Measurements from ENCODE around the gene C1orf159. TPM values are rescaled to one million over a fixed set of nuclear protein-coding genes. Genes with fewer than 3 reads are reported as not detected.

C1orf159 gene
- total and polyA plus RNA-seq, 2 donors (not counting 1 experiment from before 2014, with no cell fraction given): 2.6 to 3.3 TPM

DNA sequence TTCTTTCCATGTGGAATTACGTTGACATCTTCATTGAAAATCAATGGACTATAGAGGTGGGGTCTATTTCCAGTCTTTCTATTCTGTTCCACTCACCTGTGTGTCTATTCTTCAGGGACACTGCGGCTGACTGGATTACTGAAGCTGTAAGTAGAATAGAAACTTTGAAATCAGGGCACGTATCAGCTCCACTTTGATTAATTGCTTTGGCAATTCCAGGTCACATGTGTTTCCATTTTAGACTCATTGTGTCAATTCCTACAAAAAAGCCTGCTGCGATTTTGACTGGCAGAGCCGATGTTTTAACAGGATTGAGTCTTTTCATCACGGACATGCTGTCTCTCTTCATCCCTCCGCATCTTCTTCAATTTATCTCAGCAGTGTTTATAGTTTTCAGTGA lies 20.9 kb downstream of the C1orf159 start:
- Histone ChIP-seq H4K20me1 (ENCODE audit: control insufficient read depth, extremely low read depth, insufficient read depth, low read length) (no peaks in the 10 kb centered on the region), H3K27me3 (ENCODE audit: control insufficient read depth, insufficient read depth, low read length) (no peaks in the 10 kb centered on the region), H3K9ac (ENCODE audit: insufficient read depth, low read length) (no peak overlapping the region), H3K27ac (ENCODE audit: insufficient read depth, low read length) (no peak overlapping the region), H3K4me2 (ENCODE audit: extremely low read depth, insufficient read depth, low read length) (no peak overlapping the region), H3K4me1 (ENCODE audit: control insufficient read depth, extremely low read depth, insufficient read depth, low read length) (no peaks in the 10 kb centered on the region), H3K9me3 (ENCODE audit: control insufficient read depth, insufficient read depth, low read depth, low read length) (no peaks in the 10 kb centered on the region), H2AFZ (ENCODE audit: low read length) (no peak overlapping the region), H3K79me2 (ENCODE audit: control insufficient read depth, insufficient read depth, low read length) (no peaks in the 10 kb centered on the region), H3K36me3 (ENCODE audit: control insufficient read depth, insufficient read depth, low read length) (no peaks in the 10 kb centered on the region), H3K4me3 (replicated peaks in 1 of 4; ENCODE audit: control extremely low read depth in 1 of 4, insufficient read depth in 1 of 4, low read depth in 3 of 4, low read length in 4 of 4) (no peak overlapping the region)
- DNase-seq (ENCODE audit: low read depth in 2 of 2): no peak
- TF ChIP-seq, protein P1, sequence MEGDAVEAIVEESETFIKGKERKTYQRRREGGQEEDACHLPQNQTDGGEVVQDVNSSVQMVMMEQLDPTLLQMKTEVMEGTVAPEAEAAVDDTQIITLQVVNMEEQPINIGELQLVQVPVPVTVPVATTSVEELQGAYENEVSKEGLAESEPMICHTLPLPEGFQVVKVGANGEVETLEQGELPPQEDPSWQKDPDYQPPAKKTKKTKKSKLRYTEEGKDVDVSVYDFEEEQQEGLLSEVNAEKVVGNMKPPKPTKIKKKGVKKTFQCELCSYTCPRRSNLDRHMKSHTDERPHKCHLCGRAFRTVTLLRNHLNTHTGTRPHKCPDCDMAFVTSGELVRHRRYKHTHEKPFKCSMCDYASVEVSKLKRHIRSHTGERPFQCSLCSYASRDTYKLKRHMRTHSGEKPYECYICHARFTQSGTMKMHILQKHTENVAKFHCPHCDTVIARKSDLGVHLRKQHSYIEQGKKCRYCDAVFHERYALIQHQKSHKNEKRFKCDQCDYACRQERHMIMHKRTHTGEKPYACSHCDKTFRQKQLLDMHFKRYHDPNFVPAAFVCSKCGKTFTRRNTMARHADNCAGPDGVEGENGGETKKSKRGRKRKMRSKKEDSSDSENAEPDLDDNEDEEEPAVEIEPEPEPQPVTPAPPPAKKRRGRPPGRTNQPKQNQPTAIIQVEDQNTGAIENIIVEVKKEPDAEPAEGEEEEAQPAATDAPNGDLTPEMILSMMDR (conservative IDR thresholded peaks at IDR 0.05 in 1 of 2, IDR thresholded peaks at IDR 0.05 in 1 of 2; ENCODE audit: low read depth in 1 of 2, low read length in 2 of 2): no peak

DNA sequence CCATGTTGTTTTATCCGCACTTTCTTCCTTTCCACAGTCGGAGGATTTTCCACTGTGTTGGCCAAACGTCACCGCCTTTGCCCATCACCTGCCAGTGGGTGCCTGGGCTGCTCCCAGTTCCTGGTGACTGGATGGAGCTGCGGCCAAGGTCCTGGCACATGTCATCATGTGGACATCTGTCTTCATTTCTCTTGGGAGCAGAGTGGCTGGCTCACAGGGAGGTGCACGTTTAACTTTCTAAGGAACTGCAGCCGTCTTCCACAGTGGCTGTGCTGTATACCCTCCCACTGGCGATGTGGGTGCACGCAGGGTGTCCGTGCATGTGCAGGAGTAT lies 22.3 kb downstream of the C1orf159 start:
- Histone ChIP-seq H3K9me3 (ENCODE audit: control insufficient read depth, insufficient read depth, low read depth, low read length) (no peaks in the 10 kb centered on the region), H2AFZ (ENCODE audit: low read length) (no peak overlapping the region), H4K20me1 (ENCODE audit: control insufficient read depth, extremely low read depth, insufficient read depth, low read length) (no peaks in the 10 kb centered on the region), H3K4me1 (ENCODE audit: control insufficient read depth, extremely low read depth, insufficient read depth, low read length) (no peaks in the 10 kb centered on the region), H3K79me2 (ENCODE audit: control insufficient read depth, insufficient read depth, low read length) (no peaks in the 10 kb centered on the region), H3K4me3 (replicated peaks in 1 of 4; ENCODE audit: control extremely low read depth in 1 of 4, insufficient read depth in 1 of 4, low read depth in 3 of 4, low read length in 4 of 4) (no peak overlapping the region), H3K4me2 (ENCODE audit: extremely low read depth, insufficient read depth, low read length) (no peak overlapping the region), H3K36me3 (ENCODE audit: control insufficient read depth, insufficient read depth, low read length) (no peaks in the 10 kb centered on the region), H3K27ac (ENCODE audit: insufficient read depth, low read length) (no peak overlapping the region), H3K9ac (ENCODE audit: insufficient read depth, low read length) (no peak overlapping the region), H3K27me3 (ENCODE audit: control insufficient read depth, insufficient read depth, low read length) (no peaks in the 10 kb centered on the region)
- no peak for DNase-seq (ENCODE audit: low read depth in 2 of 2)
- no peak for TF ChIP-seq EZH2 (IDR thresholded peaks at IDR 0.05; ENCODE audit: low read length, missing control alignments)
- TF ChIP-seq, protein P1 (conservative IDR thresholded peaks at IDR 0.05 in 1 of 2, IDR thresholded peaks at IDR 0.05 in 1 of 2; ENCODE audit: low read depth in 1 of 2, low read length in 2 of 2): no peak

DNA sequence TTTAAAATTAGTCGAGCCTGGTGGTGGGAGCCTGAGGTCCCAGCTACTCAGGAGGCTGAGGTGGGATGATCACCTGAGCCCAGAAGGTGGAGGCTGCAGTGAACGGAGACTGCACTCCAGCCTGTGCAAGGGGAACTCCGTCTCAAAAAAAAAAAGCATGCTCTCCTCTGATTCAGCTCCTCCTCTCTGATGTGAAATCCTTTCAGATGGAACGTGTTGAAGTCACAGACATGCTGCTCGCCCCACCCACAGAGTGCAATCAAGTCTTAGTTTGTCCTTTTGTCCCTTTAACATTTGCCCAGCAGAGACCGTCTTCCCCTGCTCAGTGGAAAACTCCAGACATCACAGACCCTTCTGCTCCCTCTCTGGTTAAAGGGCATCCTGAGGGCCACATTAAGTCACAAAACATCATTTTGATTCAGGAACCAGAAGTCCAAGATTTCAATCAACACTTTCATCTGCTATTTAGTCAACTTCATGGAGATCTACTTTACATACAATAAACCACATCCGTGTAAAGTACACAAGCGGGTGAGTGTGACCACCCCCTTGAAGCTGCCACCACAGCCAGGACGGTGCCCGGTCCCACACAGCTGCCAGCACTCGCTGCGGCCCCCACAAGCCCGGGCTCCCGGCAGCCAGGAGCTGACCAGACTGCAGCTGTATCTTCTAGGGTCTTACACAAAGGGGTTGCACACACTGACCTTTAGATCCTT lies 22.8 kb downstream of the C1orf159 start:
- Histone ChIP-seq H3K4me1 (ENCODE audit: control insufficient read depth, extremely low read depth, insufficient read depth, low read length) (no peaks in the 10 kb centered on the region), H3K4me3 (replicated peaks in 1 of 4; ENCODE audit: control extremely low read depth in 1 of 4, insufficient read depth in 1 of 4, low read depth in 3 of 4, low read length in 4 of 4) (no peak overlapping the region), H2AFZ (ENCODE audit: low read length) (no peak overlapping the region), H3K4me2 (ENCODE audit: extremely low read depth, insufficient read depth, low read length) (no peak overlapping the region), H3K36me3 (ENCODE audit: control insufficient read depth, insufficient read depth, low read length) (no peaks in the 10 kb centered on the region), H3K9me3 (ENCODE audit: control insufficient read depth, insufficient read depth, low read depth, low read length) (no peaks in the 10 kb centered on the region), H3K27ac (ENCODE audit: insufficient read depth, low read length) (no peak overlapping the region), H3K27me3 (ENCODE audit: control insufficient read depth, insufficient read depth, low read length) (no peaks in the 10 kb centered on the region), H3K9ac (ENCODE audit: insufficient read depth, low read length) (no peak overlapping the region), H4K20me1 (ENCODE audit: control insufficient read depth, extremely low read depth, insufficient read depth, low read length) (no peaks in the 10 kb centered on the region), H3K79me2 (ENCODE audit: control insufficient read depth, insufficient read depth, low read length) (no peaks in the 10 kb centered on the region)
- DNase-seq (ENCODE audit: low read depth in 2 of 2): no peak
- TF ChIP-seq, protein P1 (conservative IDR thresholded peaks at IDR 0.05 in 1 of 2, IDR thresholded peaks at IDR 0.05 in 1 of 2; ENCODE audit: low read depth in 1 of 2, low read length in 2 of 2): no peak
- TF ChIP-seq EZH2 (IDR thresholded peaks at IDR 0.05; ENCODE audit: low read length, missing control alignments): no peak
